GM12891 (cell line): ENCODE results near the gene TRIM31.

Source experiments
- POLR2A ChIP-seq: IDR thresholded peaks from 2 replicates; pipeline ENCODE4 v1.6.1; 2011; ENCODE audit warnings: low read depth, low read length, control low read depth
- POLR2AphosphoS5 ChIP-seq: IDR thresholded peaks from 2 replicates; pipeline ENCODE4 v1.6.1; 2011; ENCODE audit warnings: low read depth, low read length, control low read depth
- POU2F2 ChIP-seq: IDR thresholded peaks from 2 replicates; pipeline ENCODE4 v1.6.1; 2011; ENCODE audit warnings: low read depth, mild to moderate bottlenecking, control low read depth, low read length, moderate library complexity
- SPI1 ChIP-seq: IDR thresholded peaks from 2 replicates; pipeline ENCODE4 v1.6.1; 2011; ENCODE audit warnings: low read depth, low read length, control low read depth
- TAF1 ChIP-seq: IDR thresholded peaks from 2 replicates; pipeline ENCODE4 v1.6.1; 2011; ENCODE audit warnings: low read depth, low read length, control low read depth

DNA sequence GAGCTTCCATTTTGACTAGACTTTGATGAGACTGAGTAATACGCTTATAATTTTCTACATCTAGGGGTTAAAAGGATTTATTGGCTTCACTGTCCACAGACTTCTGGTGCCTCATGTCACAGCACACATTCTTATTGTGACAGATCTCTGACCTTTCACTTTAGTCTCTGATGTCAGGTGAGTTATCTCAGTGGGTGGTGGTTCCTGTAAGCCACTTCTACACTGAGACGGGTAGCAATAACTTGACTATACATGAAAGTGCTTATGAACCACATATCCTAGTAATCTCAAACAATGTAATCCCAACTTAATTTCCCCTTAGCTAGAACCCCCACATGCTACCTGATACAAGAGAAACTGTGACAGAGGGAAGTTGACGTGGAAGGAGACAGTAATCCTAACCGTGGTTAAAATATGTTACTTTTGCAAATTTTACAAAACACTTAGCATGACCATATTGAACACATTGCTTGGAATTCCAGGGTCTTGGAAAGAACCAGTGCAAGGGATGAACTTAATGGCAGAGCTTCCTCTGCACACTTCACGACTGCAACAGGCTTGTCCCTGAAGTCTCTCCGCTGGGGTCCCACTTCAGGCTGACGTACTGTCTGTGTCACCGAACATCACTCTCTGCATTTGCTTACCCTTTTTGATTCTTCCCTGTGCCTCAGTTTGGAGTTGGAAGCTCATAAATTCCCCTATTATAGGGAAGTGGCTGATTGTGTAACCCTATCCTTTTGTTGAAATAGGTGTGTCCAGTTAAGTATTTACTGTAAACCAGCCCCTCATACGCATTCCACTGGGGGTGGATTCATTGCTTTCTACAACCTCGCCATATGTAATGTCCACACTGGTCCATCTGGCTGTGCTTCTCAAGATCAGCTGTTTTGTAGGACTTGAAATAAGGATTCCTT, 16.6 kb upstream of the TRIM31 start:
- TF ChIP-seq POLR2A: no peak
- no peak for TF ChIP-seq TAF1
- TF ChIP-seq POLR2AphosphoS5: no peak
- no peak for TF ChIP-seq SPI1
- TF ChIP-seq POU2F2: no peak
